Measurements from ENCODE around the gene CADM2. TPM values are rescaled to one million over a fixed set of nuclear protein-coding genes. Genes with fewer than 3 reads are reported as not detected.

CADM2 gene
- total RNA-seq, 1 experiment from 2014 or later = not detected

GRCh38 chr3:85074003-85074402 lies 115.2 kb downstream of the CADM2 start:
- H3K27ac Mint-ChIP-seq (ENCODE audit: unreplicated experiment) = no peak overlapping the region
- intact Hi-C loops (cut with micrococcal nuclease; ENCODE audit: unreplicated experiment) = no loop called here

GRCh38 chr3:85075663-85076062 lies 116.9 kb downstream of the CADM2 start:
- no peak overlapping the region for H3K4me3 Mint-ChIP-seq (ENCODE audit: unreplicated experiment)
- Histone ChIP-seq H3K4me3 (ENCODE audit: low read depth, low read length) (no peak overlapping the region), H3K9me3 (no peaks in the 10 kb centered on the region), H3K4me1 (no peaks in the 10 kb centered on the region), H3K27me3 (replicated peaks; ENCODE audit: control insufficient read depth, insufficient read depth, low read length) (no peaks in the 10 kb centered on the region), H3K36me3 (ENCODE audit: control insufficient read depth, insufficient read depth, low read length) (no peaks in the 10 kb centered on the region)
- no peaks in the 10 kb centered on the region for H3K4me1 Mint-ChIP-seq (ENCODE audit: low read depth, unreplicated experiment)
- BruUV-seq (replicated peaks) = no TSS peak
- no peak for TF ChIP-seq CTCF (IDR thresholded peaks at IDR 0.05; ENCODE audit: insufficient read depth in 1 of 2, low read depth in 1 of 2, low read length in 1 of 2, severe bottlenecking in 1 of 2, unreplicated experiment in 1 of 2)
- ChIA-PET CTCF (no interaction called here), POLR2A (no interaction called here)
- H3K9me3 Mint-ChIP-seq (ENCODE audit: unreplicated experiment) = no peaks in the 10 kb centered on the region
- no peaks in the 10 kb centered on the region for H3K36me3 Mint-ChIP-seq (ENCODE audit: insufficient read depth, unreplicated experiment)
- DNase-seq = no peak
- intact Hi-C loops (cut with micrococcal nuclease; ENCODE audit: unreplicated experiment) = no loop called here
- no peaks in the 10 kb centered on the region for H3K27me3 Mint-ChIP-seq (ENCODE audit: insufficient read depth, unreplicated experiment)
- H3K27ac Mint-ChIP-seq (ENCODE audit: unreplicated experiment) = no peak overlapping the region

More at GRCh38 chr3:85074003-85074402, 115.2 kb downstream of the CADM2 start:
- Mint-ChIP-seq H3K4me1 (ENCODE audit: low read depth, unreplicated experiment) (no peaks in the 10 kb centered on the region), H3K36me3 (ENCODE audit: insufficient read depth, unreplicated experiment) (no peaks in the 10 kb centered on the region), H3K4me3 (ENCODE audit: unreplicated experiment) (no peak overlapping the region), H3K9me3 (ENCODE audit: unreplicated experiment) (no peaks in the 10 kb centered on the region), H3K27me3 (ENCODE audit: insufficient read depth, unreplicated experiment) (no peaks in the 10 kb centered on the region)
- Histone ChIP-seq H3K4me1 (no peaks in the 10 kb centered on the region), H3K36me3 (ENCODE audit: control insufficient read depth, insufficient read depth, low read length) (no peaks in the 10 kb centered on the region), H3K27me3 (replicated peaks; ENCODE audit: control insufficient read depth, insufficient read depth, low read length) (no peaks in the 10 kb centered on the region), H3K4me3 (ENCODE audit: low read depth, low read length) (no peak overlapping the region), H3K9me3 (no peaks in the 10 kb centered on the region)
- POLR2A ChIA-PET = no interaction called here
- DNase-seq = no peak
- TF ChIP-seq CTCF (IDR thresholded peaks at IDR 0.05; ENCODE audit: insufficient read depth in 1 of 2, low read depth in 1 of 2, low read length in 1 of 2, severe bottlenecking in 1 of 2, unreplicated experiment in 1 of 2) = no peak
- BruUV-seq (replicated peaks) = no TSS peak
- CTCF ChIA-PET = no interaction called here

GRCh38 chr3:85077018-85077417 lies 118.2 kb downstream of the CADM2 start:
- ChIA-PET CTCF (no interaction called here), POLR2A (no interaction called here)
- no peak for DNase-seq
- Mint-ChIP-seq H3K4me3 (ENCODE audit: unreplicated experiment) (no peak overlapping the region), H3K4me1 (ENCODE audit: low read depth, unreplicated experiment) (no peaks in the 10 kb centered on the region), H3K27ac (ENCODE audit: unreplicated experiment) (no peak overlapping the region), H3K9me3 (ENCODE audit: unreplicated experiment) (no peaks in the 10 kb centered on the region), H3K27me3 (ENCODE audit: insufficient read depth, unreplicated experiment) (no peaks in the 10 kb centered on the region), H3K36me3 (ENCODE audit: insufficient read depth, unreplicated experiment) (no peaks in the 10 kb centered on the region)
- Histone ChIP-seq H3K27me3 (replicated peaks; ENCODE audit: control insufficient read depth, insufficient read depth, low read length) (no peaks in the 10 kb centered on the region), H3K36me3 (ENCODE audit: control insufficient read depth, insufficient read depth, low read length) (no peaks in the 10 kb centered on the region), H3K4me1 (no peaks in the 10 kb centered on the region), H3K9me3 (no peaks in the 10 kb centered on the region), H3K4me3 (ENCODE audit: low read depth, low read length) (no peak overlapping the region)
- no peak for TF ChIP-seq CTCF (IDR thresholded peaks at IDR 0.05; ENCODE audit: insufficient read depth in 1 of 2, low read depth in 1 of 2, low read length in 1 of 2, severe bottlenecking in 1 of 2, unreplicated experiment in 1 of 2)
- BruUV-seq (replicated peaks) = no TSS peak
- intact Hi-C loops (cut with micrococcal nuclease; ENCODE audit: unreplicated experiment) = no loop called here

Data from Caco-2 (cell line).